GM21528 (cell line): ENCODE measurements around the gene DPP10.

Experiments used
- ATAC-seq: cut with Tn5 transposase; IDR thresholded peaks from one replicate; pipeline ENCODE4 v1.9.1; 2021; ENCODE audit warnings: mild to moderate bottlenecking, moderate library complexity; ENCODE audit not compliant: unreplicated experiment, low FRiP score

Gene DPP10

GRCh38 chr2:115183144-115183543, 740.7 kb downstream of the DPP10 start:
- ATAC-seq = no peak

GRCh38 chr2:115190459-115190858, 748.0 kb downstream of the DPP10 start:
- no peak for ATAC-seq

GRCh38 chr2:115194623-115195022, 752.2 kb downstream of the DPP10 start:
- ATAC-seq = no peak

GRCh38 chr2:115196587-115196986, 754.1 kb downstream of the DPP10 start:
- ATAC-seq = no peak

GRCh38 chr2:115199966-115200365, 757.5 kb downstream of the DPP10 start:
- ATAC-seq = no peak

- no peak for ATAC-seq
These were observed 758.9 kb downstream of the DPP10 start for GRCh38 chr2:115201386-115201785.

- no peak for ATAC-seq
These were observed 766.2 kb downstream of the DPP10 start for GRCh38 chr2:115208493-115209164.

GRCh38 chr2:115214050-115214449, 771.6 kb downstream of the DPP10 start:
- ATAC-seq = no peak

GRCh38 chr2:115219296-115219695, 776.9 kb downstream of the DPP10 start:
- ATAC-seq = no peak

- no peak for ATAC-seq
These were observed 791.7 kb downstream of the DPP10 start for GRCh38 chr2:115234186-115234585.

GRCh38 chr2:115234737-115235136, 792.3 kb downstream of the DPP10 start:
- no peak for ATAC-seq

GRCh38 chr2:115248066-115248465, 805.6 kb downstream of the DPP10 start:
- ATAC-seq = no peak

GRCh38 chr2:115277366-115277765, 834.9 kb downstream of the DPP10 start:
- no peak for ATAC-seq

- no peak for ATAC-seq
These were observed 843.0 kb downstream of the DPP10 start for GRCh38 chr2:115285416-115285815.

- ATAC-seq = no peak
These were observed 848.0 kb downstream of the DPP10 start for GRCh38 chr2:115290478-115290877.

- ATAC-seq = no peak
These were observed 850.3 kb downstream of the DPP10 start for GRCh38 chr2:115292742-115293141.

GRCh38 chr2:115294999-115295398, 852.6 kb downstream of the DPP10 start:
- ATAC-seq = no peak

- ATAC-seq = no peak
These were observed 854.6 kb downstream of the DPP10 start for GRCh38 chr2:115297056-115297455.

- no peak for ATAC-seq
These were observed 856.8 kb downstream of the DPP10 start for GRCh38 chr2:115299199-115299598.

GRCh38 chr2:115305712-115306111, 863.3 kb downstream of the DPP10 start:
- ATAC-seq = no peak

GRCh38 chr2:115314119-115314518, 871.7 kb downstream of the DPP10 start:
- ATAC-seq = no peak

- no peak for ATAC-seq
These were observed 884.6 kb downstream of the DPP10 start for GRCh38 chr2:115327061-115327460.

GRCh38 chr2:115359550-115359949, 917.1 kb downstream of the DPP10 start:
- no peak for ATAC-seq
